OCI-M1 (cell line): ENCODE results near the gene SRL.
A peak's percentile ranks its signal among the peaks of the same experiment; 100 is the strongest.

Source experiments
- DNase-seq: peaks from one replicate; lab custom pipeline; 2025; lab: John Stamatoyannopoulos, UW

Gene SRL

DNA sequence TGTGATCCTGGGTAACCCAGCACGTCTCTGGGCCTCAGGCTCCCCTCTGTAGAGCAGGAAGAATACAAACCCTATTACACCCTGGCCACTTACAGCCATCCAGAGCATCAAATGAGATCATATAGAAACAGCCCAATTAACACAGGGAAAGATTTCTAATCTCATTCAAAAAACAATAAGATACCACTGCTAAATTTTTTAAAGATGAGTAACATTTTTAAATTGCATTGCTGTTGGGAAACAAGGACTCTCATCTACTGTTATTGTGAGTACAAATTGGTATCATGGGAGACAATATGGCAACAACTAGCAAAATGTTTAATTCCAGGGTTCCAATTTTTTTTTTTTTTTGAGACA lies 41.1 kb downstream of the SRL start:
- DNase-seq, result no peak

DNA sequence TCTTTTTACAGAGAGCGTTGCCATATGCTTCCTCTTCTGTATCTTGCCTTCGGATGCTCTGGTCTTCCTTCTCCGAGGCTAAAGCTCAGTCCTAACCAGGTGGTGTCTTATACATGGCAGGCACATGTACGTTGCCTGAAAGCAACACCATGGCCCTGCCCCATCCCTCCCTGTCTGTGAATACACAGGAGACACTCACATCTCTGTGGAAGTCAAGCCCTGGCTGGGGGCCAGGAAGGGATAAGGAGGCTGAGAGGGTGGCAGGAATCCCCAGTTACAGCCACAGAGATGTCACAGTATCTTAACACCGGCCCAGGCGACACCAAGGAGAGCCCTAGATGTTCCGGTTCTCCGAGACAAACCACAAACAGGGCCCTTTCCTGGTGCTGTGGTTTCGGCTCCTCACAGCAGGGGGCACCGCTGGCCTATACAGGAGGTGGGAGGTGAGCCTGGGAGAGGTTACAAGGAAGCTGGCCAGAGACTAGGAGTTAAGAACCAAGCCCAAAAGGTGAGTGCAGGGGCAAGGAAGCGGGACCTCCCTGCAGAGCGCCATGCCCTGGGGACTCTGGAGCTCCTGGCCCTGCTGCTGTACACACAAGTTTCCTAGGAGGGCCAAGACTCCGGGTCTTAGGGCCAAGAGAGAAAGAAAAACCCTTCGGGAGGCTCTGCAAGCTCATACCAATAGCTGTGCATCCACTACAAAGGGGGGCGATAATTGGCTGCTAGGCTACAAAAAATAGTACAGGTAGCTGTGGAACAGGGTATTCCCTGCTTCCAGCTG lies 41.7 kb downstream of the SRL start:
- peak; percentile 73 for DNase-seq

DNA sequence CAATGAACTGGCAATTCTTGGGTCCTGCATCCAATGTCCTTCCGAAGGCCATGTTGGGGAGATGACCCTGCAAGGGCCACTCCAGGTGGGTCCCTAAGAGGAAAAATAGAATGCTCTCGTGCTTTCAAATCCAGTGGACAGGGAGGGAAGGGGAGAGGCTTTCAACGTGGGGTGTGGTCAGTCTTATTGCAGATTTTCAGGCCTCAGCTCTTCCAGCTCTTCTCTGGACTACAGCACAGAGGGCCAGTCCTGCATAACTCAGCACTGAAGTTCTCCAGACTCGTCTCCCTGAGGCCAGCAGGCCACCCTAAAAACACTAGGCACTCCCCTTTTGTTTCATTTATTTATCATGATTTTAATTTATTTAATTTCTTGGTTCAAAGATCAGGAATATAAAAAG lies 43.1 kb downstream of the SRL start:
- no peak for DNase-seq

DNA sequence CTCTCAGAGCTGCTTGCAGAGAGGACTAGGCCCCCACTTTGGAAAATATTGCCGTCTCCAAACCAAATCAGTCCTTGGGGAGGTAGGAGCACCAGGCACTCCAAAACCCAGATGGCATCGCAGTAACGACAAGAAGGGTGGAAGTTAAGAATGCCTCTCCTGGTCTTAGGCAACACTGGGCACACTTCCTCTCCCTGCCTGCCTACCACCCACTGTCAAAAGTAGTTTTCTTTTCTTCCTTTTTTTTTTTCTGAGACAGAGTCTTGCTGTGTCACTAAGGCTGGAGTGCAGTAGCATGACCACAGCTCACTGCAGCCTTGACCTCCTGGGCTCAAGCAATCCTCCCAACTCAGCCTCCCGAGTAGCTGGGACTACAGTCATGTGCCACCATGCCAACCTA lies 47.2 kb downstream of the SRL start:
- DNase-seq, result peak; percentile 37

DNA sequence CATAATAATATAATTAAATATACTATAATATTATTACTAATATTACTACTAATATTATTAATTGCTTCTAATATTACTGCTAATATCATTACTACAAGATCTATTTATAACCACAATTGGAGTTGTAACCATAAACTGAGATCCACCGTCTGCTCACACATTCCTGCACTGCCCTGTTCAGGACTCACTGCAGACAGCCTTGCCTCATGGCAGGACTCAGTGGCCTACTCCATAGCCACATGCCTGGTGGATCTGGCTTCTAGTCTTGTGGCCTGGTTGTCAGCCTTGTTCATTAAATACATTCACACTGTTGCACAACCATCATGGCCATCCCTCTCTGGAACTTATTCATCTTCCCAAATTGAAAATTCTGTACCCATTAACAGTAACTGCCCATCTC lies 48.0 kb downstream of the SRL start:
- no peak for DNase-seq

DNA sequence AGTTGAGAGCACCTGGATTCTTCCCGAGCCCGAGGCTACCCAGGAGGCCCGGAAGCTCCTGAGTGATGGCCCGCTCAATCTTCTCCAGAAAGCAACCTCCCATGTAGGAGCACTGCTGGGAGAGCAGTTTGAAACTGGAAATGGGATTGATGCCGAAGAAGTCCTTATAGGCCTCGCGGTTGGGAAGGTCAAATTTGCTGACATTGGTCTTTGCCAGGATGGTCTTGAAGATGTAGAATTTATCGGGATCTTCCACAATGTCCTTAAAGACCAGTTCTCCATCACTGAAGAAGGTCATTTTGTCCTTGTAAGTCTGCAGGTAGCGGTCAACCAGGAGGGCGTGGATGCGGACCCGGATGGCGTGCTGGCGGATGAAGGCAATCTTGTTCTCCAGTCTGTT lies 49.7 kb downstream of the SRL start:
- DNase-seq, result no peak

DNA sequence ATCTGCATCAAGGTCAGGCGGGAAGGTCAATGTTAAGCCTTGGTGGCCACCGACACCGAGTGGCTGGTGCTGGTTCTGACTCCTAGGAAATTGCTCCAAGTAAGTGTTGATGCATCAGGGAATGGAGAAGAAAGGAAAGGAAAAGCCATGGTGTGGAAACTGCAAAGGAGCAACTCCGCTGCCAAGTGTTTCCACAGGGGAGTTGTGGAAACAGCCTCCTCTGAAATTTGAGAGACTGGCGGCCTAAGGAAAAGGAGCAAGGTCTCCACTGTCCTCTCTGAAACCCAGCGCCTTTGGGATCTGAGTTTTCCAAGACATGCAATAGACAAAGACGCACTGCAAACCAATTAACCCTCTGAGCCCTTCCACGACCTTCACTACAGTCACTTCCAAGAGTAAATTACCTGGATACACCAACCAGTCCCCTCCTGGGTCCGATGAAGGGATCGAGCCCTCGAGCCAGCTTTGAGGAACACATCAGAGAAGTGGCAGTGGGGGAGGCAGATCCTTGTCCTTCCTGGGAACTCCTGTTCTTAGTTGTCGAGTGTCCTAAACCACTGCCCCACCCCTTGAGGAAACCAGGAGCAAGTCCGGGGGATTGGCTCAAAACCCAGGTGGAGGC lies 51.1 kb downstream of the SRL start:
- no peak for DNase-seq

DNA sequence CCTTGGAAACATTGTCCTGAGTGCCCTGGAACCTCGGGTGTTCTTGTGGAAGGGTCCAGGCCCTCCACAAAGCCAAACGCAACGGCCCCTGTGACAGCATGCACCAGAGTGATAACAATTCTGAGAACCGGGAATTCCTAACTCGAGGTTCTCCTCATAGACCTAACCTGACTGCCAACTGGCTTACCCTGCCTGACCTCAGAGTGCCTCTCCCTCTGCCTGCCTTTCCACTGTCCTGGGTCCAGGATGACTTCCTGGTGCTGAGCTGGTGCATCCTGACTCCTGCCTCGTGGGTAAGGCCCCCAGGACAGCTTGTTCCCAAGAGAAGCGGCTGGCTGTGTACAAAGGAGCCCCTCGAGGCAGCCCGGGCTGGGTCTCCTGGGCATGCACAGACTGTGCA lies 51.8 kb downstream of the SRL start:
- DNase-seq, result no peak

DNA sequence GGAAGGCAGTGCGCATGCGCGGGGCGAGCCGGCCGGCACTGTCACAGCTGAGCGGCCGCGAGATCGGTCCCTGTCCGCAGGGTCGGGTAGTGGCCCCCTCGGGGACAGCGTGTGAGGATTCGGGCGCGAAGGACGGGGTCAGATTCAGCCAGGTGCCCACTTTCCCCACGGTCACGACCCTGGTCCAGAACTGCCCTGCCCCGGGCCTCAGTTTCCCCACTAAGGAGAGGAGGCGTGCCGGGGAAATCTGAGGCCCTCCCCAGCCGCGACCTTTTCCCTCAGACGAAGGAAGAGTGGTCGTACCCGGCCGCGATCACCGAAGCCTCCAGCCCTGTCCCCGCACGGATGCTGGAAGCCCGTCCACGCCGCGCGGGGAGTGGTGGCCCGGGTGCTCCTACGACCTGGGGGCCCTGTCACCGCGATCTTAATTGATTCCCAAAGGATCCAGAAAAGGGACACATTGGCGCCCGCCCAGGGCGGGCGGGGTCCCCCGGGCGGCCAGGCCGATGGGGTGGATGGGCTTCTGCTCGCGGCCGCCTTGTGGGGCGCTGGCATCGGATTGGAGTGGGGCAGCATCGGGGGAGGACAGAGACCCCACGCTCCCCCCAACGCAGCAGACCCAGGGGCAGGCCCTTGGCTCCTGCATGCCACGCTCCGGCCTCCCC lies 57.7 kb downstream of the SRL start:
- no peak for DNase-seq

DNA sequence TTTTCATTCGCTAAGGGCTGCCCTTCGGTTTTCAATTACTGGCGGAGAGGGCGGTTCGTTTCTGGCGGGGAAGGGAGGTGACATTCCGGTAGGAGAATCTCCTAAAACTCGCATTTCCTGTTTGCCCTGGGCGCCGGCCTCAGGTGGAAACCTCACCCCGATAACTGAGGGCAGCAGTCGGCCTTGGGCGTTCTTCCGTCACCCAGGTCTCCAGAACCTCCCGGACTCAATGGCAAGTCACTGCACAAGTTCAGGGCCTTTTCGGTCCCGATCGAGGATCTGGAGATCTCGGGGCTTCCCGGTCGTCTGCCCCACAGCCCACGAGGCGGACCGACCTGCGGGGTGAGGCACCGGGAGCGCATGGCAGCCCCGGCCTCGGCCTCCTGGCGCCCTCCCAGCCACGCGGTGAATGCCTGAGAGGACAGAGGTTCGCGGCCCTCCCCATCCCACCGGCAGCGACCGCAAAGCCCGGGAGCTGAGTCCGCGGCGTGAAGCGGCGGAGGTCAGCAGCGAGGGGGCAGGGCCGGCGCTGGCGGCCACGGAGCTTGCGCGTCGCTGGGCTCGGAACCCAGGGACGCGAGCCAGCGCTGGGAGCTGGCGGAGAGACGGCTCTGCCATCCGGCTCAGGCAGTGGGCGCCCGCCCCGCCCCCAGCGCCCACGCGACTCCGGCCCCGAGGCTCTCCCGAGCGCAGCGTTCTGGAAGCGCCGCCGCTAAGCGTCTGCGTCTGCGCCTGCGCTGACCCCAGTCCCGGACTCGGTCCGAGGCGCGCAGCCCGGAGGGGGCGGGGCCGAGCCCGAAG lies 58.4 kb downstream of the SRL start:
- DNase-seq, result peak; percentile 97

DNA sequence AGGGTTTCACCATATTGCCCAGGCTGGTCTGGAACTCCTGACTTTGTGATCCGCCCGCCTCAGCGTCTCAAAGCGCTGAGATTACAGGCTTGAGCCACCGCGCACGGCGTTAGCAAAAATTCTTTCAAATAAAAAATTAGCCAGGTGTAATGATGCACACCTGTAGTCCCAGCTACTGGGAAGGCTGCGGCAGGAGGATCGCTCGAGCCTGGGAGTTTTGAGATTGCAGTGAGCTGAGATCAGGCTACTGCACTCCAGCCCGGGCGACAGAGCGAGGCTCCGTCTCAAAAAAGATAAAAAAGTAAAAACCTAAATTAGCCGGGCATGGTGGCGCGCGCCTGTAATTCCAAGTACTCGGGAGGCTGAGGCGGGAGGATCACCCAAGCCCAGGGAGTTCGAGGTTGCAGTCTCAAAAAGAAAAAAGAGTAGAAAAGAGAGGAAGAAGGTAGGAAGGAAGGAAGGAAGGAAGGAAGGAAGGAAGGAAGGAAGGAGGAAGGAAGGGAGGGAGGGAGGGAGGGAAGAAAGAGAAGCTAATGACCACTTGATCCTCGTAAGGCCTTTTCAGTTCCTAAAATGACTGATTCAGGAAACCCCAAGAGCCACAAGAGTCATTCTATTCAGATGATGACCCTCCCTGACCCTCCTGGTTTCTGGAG lies 59.2 kb downstream of the SRL start:
- no peak for DNase-seq

DNA sequence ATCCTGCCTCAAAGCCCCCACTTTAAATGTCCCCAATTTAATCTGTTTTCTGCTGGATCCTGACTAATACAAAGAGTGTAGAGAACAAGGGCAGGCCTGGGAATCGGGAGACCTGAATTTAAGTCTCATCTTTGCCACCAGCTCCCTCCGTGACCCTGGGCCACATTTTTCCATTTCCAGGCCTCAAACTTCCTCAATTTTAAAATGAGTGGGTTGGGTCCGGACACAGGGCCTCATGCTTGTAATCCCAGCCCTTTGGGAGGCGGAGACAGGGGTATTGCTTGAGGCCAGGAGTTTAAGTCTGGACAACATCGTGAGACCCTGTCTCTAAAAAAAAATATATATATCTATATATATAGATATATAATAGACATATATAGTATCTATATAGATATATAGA lies 61.4 kb downstream of the SRL start:
- peak; percentile 16 for DNase-seq

DNA sequence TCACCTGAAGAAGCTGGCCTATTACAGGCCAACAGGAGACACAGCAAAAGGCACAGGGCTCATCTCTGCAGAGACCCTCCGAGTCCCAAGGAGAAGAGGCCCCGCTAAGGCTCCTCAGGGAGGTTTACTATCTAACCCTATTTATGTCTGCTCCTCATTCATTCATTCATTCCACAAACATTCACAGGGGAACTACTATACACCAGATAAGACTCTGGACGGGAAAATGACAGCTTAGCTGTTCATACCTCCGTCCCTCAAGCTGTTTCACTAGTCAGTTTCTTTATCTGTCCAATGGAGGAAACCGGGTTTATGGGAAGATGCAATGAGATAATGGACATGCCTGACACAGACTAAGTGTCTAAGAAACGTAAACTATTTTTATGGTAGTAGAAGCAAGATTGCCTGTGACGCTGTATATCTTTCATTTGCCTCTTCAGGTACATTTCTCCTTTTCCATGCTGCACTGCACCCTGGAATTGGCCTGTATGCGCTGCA lies 62.1 kb downstream of the SRL start:
- DNase-seq, result no peak

DNA sequence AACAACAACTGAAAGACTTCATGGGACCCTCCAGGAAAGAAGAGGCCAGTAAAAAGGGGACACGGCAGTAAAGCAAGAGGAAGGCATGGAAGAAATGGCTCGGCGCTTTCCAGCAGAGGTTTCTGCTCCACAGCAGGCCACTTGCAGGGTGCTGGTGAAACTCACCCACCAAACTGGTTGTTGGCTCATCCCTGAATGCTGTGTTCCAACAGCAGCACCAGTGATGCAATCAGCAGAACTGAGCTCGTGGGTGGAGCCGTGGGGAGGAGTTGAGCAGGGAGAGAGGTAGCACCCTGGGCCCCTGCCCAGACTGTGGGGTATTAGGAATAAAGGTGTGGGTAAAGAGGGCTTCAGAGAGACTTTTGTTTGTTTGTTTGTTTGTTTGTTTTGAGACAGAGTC lies 62.9 kb downstream of the SRL start:
- DNase-seq, result peak; percentile 15

DNA sequence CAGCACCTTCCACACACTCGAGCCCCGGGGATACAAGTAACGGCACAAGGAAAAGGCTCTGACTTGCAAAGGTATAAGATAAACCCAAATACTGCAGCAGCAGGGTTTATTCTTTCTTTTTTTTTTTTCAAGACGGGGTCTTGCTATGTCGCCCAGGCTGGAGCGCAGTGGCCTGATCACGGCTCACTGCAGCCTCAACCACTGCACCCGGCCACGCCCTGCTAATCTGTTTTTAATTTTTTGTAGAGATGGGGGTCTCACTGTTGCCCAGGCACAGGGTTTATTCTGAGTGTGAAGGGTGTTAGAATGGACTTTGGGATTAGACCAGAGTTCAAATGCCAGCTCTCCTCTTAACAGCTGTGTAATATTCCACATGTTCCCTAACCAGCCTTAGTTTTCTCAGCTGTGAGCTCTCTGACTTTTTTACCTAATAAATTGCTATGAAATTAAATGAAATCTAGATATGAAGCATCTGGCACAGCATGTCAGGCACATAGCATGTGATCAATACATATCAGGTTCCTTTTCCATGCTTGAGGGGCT lies 63.3 kb downstream of the SRL start:
- no peak for DNase-seq

DNA sequence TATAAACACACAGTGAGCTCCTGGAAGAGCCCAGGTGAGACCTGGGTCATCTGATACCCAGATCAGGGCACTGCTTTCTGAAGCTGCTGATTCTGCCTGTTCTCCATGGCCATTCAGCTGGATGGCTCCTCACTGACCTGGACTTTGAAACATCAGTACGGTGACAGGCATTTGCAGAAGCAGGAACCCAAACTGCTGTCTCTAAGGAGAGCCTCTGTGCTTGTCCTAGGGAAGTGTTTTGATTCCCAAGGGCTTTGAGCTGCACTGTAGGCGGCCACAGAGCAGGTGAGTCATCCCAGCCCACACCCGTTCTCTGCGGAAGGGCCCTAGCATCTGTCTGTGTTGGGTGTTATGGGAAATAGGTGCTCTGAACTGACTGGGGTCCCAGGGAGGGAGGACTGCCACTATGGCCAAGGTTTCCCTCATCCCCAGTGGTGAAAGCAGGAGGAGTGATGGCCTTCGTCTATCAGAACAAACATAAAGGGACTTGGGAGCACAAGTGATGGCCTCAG lies 64.9 kb downstream of the SRL start:
- no peak for DNase-seq

DNA sequence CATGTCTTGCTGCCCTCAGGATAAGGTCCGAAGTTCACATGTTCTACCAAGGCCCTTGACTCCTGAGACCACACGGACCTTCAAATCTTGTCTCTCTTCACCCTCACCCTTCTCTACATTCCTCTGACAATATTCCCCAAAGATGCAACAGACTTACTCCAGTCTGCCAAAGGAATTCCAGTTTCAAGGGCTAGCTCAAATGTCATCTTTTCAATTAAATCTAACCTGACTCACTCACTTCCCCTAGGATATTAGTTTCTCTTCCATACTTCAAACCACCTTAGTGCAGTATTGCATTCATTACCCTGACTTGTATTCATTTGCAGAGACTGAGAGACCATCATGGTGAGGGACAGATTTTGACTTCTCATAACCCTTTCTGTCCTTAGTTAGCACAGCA lies 66.0 kb downstream of the SRL start:
- DNase-seq, result no peak

DNA sequence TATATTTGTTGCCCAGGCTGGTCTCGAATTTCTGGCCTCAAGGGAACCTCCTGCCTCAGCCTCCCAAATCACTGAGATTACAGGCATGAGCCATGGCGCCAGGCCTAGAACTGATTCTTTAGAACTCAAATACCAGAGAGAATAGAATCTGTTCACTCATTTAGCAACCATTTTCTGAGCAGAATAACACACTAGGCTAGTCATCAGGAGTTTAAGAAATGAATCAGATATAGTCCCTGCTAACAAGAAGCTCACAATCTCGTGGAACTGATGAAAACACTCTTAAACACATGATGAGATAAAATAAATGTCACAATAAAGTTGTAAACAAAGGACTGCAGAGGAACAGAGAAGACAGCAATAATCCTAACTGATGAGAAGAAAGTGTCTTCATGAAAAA lies 69.8 kb downstream of the SRL start:
- DNase-seq, result no peak

DNA sequence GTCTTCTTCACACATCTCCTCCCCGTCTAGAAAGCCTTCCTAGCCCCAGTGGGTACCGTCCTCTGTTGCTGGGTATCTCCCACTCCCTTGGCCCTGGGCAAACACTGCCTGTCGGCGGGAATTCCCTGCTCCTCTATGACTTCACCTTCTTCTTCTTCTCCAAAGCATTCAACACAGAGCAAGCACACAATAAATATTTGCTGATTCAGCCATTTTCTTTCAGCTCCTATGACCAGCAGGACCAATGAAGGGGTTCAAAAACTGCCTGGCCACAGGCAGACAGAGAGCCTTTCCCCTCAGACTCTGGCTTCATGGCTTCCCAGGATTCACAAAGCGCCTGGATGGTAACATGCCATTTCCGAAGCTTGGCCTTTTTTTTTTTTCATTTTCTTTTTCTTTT lies 72.5 kb downstream of the SRL start:
- no peak for DNase-seq

DNA sequence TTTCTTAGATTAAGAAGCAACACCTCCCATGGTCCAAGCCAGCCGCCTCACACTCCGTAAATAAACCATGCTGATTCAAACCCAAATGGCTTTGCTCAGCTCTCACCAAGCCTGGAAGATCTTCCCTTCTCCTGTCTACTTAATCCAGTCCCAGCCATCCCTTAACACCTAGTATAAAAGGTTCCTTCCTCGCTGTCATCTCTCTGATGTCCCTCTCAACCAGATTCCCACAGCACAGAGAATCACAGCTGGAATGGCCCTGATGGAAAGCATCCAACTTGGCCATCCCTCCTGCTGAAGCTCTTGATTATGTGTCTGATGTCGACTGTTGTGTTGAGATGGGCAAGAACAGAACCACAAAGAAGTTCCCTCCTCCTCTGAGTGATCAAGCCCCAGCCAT lies 75.1 kb downstream of the SRL start:
- no peak for DNase-seq

DNA sequence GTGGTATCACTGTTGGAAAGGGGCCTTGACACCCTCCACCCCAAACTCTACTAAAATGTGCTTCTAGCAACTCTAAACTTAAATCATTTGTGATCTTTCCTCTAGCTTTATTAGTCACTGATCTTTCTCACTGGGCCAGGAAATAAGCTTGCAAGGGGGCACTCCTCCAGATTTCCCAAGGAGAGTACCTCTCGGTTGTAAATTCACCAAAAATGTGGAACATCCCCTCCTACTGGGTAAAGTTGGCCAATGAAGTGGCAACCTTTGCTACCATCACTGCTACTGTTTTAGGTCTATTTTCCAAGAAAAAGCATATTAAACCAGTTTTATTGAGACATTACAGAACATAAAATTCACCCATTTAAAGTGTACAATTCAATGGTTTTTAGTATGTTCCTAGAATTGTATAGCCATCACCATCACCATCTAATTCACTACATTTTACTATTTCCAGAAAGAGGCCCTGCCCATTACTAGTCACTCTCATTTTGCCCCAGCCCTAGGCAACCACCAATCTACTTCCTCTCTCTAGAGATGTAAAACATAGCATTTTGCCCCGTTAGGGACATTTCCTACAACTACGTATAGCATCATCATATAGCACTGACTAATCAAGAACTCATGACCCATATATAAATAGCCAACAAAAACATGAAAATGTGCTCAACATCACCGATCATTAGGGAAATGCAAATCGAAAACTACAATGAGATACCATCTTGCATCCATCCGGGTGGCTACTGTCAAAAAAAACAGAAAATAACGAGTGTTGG lies 81.0 kb downstream of the SRL start:
- no peak for DNase-seq
